HG02623 (cell line): ENCODE results near the gene ANKRD31.

Experiments used
- ATAC-seq: cut with Tn5 transposase; IDR thresholded peaks from one replicate; pipeline ENCODE4 v1.9.1; 2021; ENCODE audit warnings: moderate library complexity; ENCODE audit not compliant: unreplicated experiment

ANKRD31 gene

GRCh38 chr5:75071100-75071499 lies 165.6 kb downstream of the ANKRD31 start:
- no peak for ATAC-seq

GRCh38 chr5:75067434-75067833 lies 169.2 kb downstream of the ANKRD31 start:
- ATAC-seq, result no peak

- peak; percentile 63 for ATAC-seq
These were observed 173.7 kb downstream of the ANKRD31 start for GRCh38 chr5:75062925-75063531.

GRCh38 chr5:75059912-75060545 lies 176.6 kb downstream of the ANKRD31 start:
- ATAC-seq, result no peak

GRCh38 chr5:75058986-75059535 lies 177.6 kb downstream of the ANKRD31 start:
- ATAC-seq, result no peak

- ATAC-seq, result no peak
These were observed 179.1 kb downstream of the ANKRD31 start for GRCh38 chr5:75057561-75057960.

- ATAC-seq, result no peak
These were observed 180.9 kb downstream of the ANKRD31 start for GRCh38 chr5:75055727-75056144.

- no peak for ATAC-seq
These were observed 182.3 kb downstream of the ANKRD31 start for GRCh38 chr5:75054134-75054930.

- ATAC-seq, result no peak
These were observed 183.2 kb downstream of the ANKRD31 start for GRCh38 chr5:75053304-75054133.

- no peak for ATAC-seq
These were observed 183.7 kb downstream of the ANKRD31 start for GRCh38 chr5:75053054-75053303.

GRCh38 chr5:75052192-75053053 lies 184.3 kb downstream of the ANKRD31 start, which contains the start of gene GCNT4:
Gene GCNT4, minus strand, starts transcription at chr5:75052558. Its CDS starts 22,521 bp downstream, at chr5:75030037.
- ATAC-seq, result no peak

GRCh38 chr5:75051217-75051751 lies 185.4 kb downstream of the ANKRD31 start:
- ATAC-seq, result no peak

GRCh38 chr5:75050415-75050814 lies 186.3 kb downstream of the ANKRD31 start:
- no peak for ATAC-seq

- ATAC-seq, result no peak
These were observed 187.0 kb downstream of the ANKRD31 start for GRCh38 chr5:75049456-75050351.

- ATAC-seq, result peak; percentile 34
These were observed 188.2 kb downstream of the ANKRD31 start for GRCh38 chr5:75048457-75048953.

GRCh38 chr5:75047356-75047755 lies 189.3 kb downstream of the ANKRD31 start:
- no peak for ATAC-seq

GRCh38 chr5:75046366-75047142 lies 190.1 kb downstream of the ANKRD31 start:
- ATAC-seq, result no peak

- no peak for ATAC-seq
These were observed 191.6 kb downstream of the ANKRD31 start for GRCh38 chr5:75045071-75045470.
